NCI-H345 treated with DMSO at 0.1 percent for 48 hours (cell line): Measurements from ENCODE around the gene DMRT2.

Experiments used
- DNase-seq: peaks from one replicate; lab custom pipeline; 2025; ENCODE audit not compliant: unreplicated experiment; lab: John Stamatoyannopoulos, UW

DMRT2 gene

GRCh38 chr9:1050125-1050895, at the start of gene DMRT2:
Gene DMRT2 (plus strand): TSS chr9:1050357. CDS start chr9:1051614, 1,257 bp downstream.
- peak; percentile 38 for DNase-seq

GRCh38 chr9:1001838-1002237, 48.3 kb upstream of the DMRT2 start:
- no peak for DNase-seq

- DNase-seq = no peak
Measured at GRCh38 chr9:1002678-1003077, 47.5 kb upstream of the DMRT2 start.

GRCh38 chr9:1005043-1005667, 45.0 kb upstream of the DMRT2 start:
- DNase-seq = peak; percentile 1

GRCh38 chr9:1007312-1007711, 42.8 kb upstream of the DMRT2 start:
- DNase-seq = no peak

- DNase-seq = no peak
Measured at GRCh38 chr9:1008216-1008615, 41.9 kb upstream of the DMRT2 start.

- DNase-seq = peak; percentile 60
Measured at GRCh38 chr9:1009101-1009707, 41.0 kb upstream of the DMRT2 start.

- DNase-seq = no peak
Measured at GRCh38 chr9:1013021-1013420, 37.1 kb upstream of the DMRT2 start.

- no peak for DNase-seq
Measured at GRCh38 chr9:1014225-1014624, 35.9 kb upstream of the DMRT2 start.

- DNase-seq = no peak
Measured at GRCh38 chr9:1014640-1015039, 35.5 kb upstream of the DMRT2 start.

GRCh38 chr9:1018121-1018520, 32.0 kb upstream of the DMRT2 start:
- DNase-seq = no peak

- no peak for DNase-seq
Measured at GRCh38 chr9:1024112-1024511, 26.0 kb upstream of the DMRT2 start.

- DNase-seq = no peak
Measured at GRCh38 chr9:1025131-1025530, 25.0 kb upstream of the DMRT2 start.

GRCh38 chr9:1026219-1026618, 23.9 kb upstream of the DMRT2 start:
- DNase-seq = no peak

GRCh38 chr9:1028501-1029190, 21.5 kb upstream of the DMRT2 start:
- DNase-seq = no peak

GRCh38 chr9:1031951-1032601, 18.1 kb upstream of the DMRT2 start:
- peak; percentile 4 for DNase-seq

- no peak for DNase-seq
Measured at GRCh38 chr9:1034271-1034670, 15.9 kb upstream of the DMRT2 start.

GRCh38 chr9:1039589-1039988, 10.6 kb upstream of the DMRT2 start:
- DNase-seq = no peak

- no peak for DNase-seq
Measured at GRCh38 chr9:1042466-1042865, 7.7 kb upstream of the DMRT2 start.

GRCh38 chr9:1044643-1045042, 5.5 kb upstream of the DMRT2 start:
- DNase-seq = no peak
